ENCODE results near the gene RBBP4. TPM values are rescaled to one million over a fixed set of nuclear protein-coding genes. Genes with fewer than 3 reads are reported as not detected.

Gene RBBP4
- total RNA-seq, 1 experiment from 2014 or later = 279 TPM

Other genes with a start within 250 kb of the RBBP4 start
- gene ZBTB8B, start 186.1 kb upstream of the RBBP4 start, total RNA-seq (2021; ENCODE audit: unreplicated experiment) = 0.25 TPM
- gene ZBTB8A, start 111.8 kb upstream of the RBBP4 start, total RNA-seq (2021; ENCODE audit: unreplicated experiment) = 9.7 TPM
- 49.2 TPM for gene ZBTB8OS, start 658 bp upstream of the RBBP4 start, total RNA-seq (2021; ENCODE audit: unreplicated experiment)
- gene SYNC, start 51.6 kb downstream of the RBBP4 start, total RNA-seq (2021; ENCODE audit: unreplicated experiment) = 1.3 TPM
- gene YARS1, start 166.2 kb downstream of the RBBP4 start, total RNA-seq (2021; ENCODE audit: unreplicated experiment) = 244 TPM
- 38.2 TPM for gene S100PBP, start 166.4 kb downstream of the RBBP4 start, total RNA-seq (2021; ENCODE audit: unreplicated experiment)
- not detected for gene FNDC5, start 219.7 kb downstream of the RBBP4 start, total RNA-seq (2021; ENCODE audit: unreplicated experiment)
- gene HPCA, start 235.3 kb downstream of the RBBP4 start, total RNA-seq (2021; ENCODE audit: unreplicated experiment) = 0.15 TPM

Data from HCT116 (cell line).